SK-N-DZ (cell line): ENCODE results near the gene TMEM248.
"Not testable (repeated sequence)": the region's sequence is repeated elsewhere in the genome, so short reads cannot be mapped to it uniquely, and the experiment has no call there.

ENCODE experiments used
- DNase-seq: peaks from one replicate; pipeline ENCODE4 v3.0.0-alpha.2; 2015; ENCODE audit warnings: low spot score

TMEM248 gene

GRCh38 chr7:66948480-66949109 lies 27.6 kb downstream of the TMEM248 start:
- DNase-seq: no peak

- no peak for DNase-seq
Observed at GRCh38 chr7:66950311-66950710, 29.3 kb downstream of the TMEM248 start.

- no peak for DNase-seq
Observed at GRCh38 chr7:66950763-66951162, 29.7 kb downstream of the TMEM248 start.

GRCh38 chr7:66952343-66953043 lies 31.5 kb downstream of the TMEM248 start:
- no peak for DNase-seq

DNA sequence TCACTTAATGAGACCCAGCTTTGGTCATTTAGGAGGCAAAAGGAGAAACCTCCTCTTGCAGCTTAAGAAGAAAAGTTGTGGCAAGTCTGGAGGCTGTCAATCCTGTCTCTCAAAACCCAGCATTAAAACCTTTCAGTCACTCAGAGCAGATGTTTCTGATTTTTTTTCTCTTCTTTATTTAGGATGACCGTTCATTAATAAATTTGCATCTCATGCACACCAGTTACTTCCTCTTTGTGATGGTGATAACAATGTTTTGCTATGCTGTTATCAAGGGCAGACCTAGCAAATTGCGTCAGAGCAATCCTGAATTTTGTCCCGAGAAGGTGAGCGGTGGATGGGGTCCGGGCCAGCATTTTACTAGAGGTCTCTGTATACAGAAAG lies 32.0 kb downstream of the TMEM248 start:
- DNase-seq: no peak

DNA sequence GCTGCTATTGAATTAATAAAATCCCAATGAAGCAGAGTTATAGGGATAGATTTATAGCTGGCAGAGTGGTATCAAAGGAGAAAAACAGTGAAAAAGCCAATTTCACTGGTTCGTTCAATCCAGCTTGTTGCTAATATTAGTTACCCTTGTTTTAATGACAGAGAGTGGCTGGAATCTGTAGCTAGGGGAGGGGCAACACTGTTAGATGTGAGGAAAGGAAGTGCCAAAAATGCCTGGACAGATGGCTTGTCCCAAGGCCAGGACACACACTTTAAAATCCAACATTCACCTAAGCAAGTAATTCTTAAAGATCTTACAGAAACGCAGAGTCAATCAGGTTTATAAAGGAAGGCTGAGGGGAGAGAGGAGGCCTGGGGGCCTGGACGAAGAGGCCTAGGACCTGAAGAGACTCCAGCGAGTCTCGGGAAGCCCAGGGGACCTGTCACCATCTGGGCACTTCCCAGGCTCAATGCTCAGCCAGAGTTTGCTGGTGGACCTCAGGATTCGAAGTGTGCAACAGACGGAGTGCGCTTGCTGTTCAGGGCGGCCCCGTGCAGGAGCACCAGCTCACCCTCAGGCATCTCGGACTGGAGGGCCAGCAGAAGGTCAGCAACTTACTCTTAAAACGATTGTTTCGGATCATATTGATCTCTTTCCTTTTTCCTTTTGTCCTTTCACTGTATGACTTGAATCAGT lies 36.7 kb downstream of the TMEM248 start:
- DNase-seq: no peak

DNA sequence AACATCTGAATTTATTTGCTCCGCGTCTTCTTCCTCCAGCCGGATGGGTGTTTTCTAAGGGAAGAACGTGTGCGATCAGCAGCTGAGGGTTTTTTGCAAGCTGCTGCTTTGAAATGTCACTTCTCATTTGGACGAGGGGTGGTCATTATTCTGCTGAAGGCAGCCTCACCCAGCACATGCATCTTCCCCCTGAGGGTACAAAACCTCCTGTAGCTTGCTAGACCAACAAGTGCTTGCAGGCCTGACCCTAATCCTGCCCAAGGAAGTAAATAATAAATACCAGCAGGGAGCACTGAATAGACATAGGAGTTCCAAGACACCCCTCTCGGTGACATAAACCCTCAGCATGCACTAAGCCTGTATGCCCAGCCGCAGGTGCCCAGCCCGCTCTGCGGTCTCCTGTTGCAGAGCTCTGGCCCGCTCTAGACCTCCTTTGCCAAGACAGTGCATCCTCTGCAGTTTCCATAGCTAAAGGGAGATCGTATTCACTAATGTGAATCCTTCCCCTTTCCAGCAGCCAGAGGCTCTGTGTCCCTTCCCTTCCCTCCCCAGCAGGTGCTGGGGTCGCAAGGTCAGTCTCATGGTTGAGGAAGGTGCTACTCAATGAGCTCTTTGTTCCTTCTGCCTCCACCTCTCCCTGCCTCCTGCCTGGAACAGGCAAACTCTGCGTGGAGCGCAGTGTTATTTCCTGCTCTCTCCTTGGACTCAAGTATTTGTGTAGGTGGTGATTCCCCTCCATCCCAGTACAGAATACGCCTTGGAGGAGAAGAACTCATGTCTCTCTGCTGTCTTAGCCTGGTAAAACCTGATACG lies 37.7 kb downstream of the TMEM248 start:
- no peak for DNase-seq

GRCh38 chr7:66960192-66960591 lies 39.2 kb downstream of the TMEM248 start:
- no peak for DNase-seq

DNA sequence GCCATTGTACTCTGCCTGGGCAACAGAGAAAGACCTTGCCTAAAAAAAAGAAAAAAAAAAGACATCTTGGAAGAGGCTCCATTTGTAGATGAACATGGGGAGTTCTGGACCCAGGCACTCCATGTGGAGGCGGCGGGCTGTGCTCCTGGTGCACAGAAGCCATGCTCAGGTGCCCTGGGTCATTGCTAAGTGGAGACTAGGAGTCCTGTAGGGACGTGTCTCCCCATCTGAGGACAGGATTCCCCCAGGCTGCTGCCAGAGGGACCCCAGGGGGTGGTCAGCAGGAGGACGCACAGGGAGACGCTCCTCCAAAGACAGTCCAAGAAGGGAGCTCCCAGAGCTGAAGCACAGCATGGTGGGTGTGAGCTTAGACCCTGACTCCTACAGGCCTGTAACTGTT lies 40.1 kb downstream of the TMEM248 start:
- DNase-seq: no peak

DNA sequence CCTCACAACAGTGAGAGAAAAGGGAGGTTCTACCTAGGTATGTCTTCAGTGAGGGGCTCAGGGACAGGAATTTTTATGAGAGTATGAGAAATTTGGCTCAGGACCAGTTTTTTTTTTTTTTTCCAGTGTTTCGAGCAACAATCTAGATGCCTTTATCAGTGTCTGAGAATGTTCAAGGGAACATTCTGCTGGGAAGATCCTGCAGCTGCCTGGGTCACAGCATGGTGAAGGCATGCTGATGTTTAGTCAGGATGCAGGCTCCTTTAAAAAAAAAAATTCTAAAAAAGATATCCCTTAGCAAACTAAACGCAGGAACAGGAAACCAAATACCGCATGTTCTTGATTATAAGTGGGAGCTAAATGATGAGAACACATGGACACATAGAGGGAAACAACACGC lies 43.4 kb downstream of the TMEM248 start:
- DNase-seq: no peak

- DNase-seq: no peak
Observed at GRCh38 chr7:66967029-66967428, 46.0 kb downstream of the TMEM248 start.

GRCh38 chr7:66969001-66969400 lies 48.0 kb downstream of the TMEM248 start:
- DNase-seq: not testable (repeated sequence)

- no peak for DNase-seq
Observed at GRCh38 chr7:66970310-66970709, 49.3 kb downstream of the TMEM248 start.

DNA sequence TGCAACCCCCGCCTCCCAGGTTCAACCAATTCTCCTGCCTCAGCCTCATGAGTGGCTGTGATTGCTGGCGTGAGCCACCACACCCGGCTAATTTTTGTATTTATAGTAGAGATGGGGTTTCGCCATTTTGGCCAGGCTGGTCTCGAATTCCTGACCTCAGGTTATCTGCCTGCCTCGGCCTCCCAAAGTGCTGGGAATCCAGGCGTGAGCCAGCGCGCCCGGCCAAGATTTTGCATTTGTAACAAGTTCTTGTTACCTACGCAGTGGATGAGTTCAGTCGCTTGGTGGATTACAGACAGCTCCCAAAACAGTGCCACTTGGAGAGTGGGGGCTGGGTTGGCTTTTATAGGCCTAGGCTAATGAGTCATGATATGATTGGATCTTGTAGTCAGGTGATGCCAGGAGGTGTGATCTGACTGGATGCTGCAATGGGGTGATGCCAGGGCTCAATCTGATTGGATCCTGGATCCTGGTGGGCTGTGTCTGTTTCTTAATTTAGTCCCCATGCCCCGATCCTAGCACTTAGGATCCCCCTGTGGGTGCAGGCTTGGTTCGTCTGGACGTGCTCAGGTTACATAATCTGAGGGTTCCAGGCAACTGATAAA lies 54.1 kb downstream of the TMEM248 start:
- DNase-seq: peak; percentile 49

- DNase-seq: not testable (repeated sequence)
Observed at GRCh38 chr7:66978312-66978711, 57.3 kb downstream of the TMEM248 start.

DNA sequence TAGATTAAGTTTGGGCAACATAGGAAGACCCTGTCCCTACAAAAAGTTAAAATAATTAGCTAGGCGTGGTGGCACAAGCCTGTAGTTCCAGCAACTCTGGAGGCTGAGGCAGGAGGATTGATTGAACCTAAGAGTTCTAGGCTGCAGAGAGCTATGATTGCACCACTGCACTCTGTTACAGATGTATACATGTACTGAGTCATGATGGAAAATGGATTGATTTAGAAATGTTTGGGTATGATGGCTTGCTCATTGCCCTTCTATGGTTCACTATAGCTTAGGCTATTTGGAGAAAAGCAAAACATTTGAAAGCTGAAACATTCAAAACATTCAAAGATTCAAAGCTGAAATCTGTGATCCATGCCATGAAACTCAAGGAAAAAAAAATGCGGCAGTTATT lies 58.0 kb downstream of the TMEM248 start:
- DNase-seq: not testable (repeated sequence)

GRCh38 chr7:66980336-66980735 lies 59.3 kb downstream of the TMEM248 start:
- not testable (repeated sequence) for DNase-seq

DNA sequence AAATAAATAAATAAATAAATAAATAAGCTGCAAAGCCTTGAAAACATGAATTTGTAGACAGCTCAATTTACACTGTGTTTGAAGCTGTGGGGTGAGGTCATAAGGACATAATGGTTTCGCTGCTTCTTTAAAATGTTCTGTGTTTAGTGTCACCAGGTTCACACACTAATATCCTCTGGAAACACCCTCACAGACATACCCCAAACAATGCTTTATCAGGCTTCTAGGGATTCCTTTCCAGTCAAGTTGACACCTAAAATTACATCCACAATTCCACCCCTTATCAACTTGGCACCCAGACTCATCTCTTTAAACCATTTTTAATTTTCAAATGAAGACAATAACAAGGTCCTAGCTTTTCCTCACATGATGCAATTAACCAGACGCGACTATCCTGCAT lies 68.5 kb downstream of the TMEM248 start:
- DNase-seq: not testable (repeated sequence)

DNA sequence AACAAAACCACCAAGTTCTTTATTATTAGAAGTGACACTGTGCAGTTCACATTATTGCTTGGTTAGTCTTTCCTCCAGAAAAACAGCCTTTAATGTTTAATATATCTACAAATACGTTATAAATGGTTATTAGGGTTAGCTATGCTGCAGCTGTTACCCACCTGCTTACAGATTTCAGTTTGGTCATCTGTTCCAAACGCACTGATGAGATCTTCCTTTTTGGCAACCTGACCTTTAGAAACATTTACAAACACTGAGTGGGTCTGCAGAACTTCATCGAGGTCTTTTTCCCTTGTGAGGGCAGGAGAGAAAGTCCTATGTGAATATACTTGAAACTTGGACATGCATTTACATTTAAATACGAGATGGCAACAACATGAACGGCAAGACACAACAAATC lies 73.0 kb downstream of the TMEM248 start:
- not testable (repeated sequence) for DNase-seq

DNA sequence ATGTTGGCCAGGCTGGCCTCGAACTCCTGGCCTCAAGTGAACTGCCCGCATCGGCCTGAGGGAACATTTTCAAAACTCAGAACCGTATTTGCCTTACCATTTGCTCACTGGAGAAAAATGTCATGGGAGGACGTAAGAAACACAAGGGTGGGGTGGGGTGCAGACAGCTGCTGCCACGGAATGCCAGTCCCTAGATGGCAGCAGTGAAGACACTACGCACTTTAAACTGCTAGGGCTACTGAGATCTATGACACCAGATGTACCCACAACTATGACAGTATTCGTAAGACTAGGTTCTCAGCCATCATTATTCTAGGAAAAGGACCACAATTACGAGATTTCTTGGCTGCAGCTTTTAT lies 73.6 kb downstream of the TMEM248 start:
- DNase-seq: peak; percentile 55

GRCh38 chr7:66995050-66995776 lies 74.2 kb downstream of the TMEM248 start, which contains the start of gene SBDS:
Gene SBDS (minus strand): TSS chr7:66995586. CDS start chr7:66995417, 169 bp downstream.
- peak; percentile 99 for DNase-seq
